HCT116 (cell line): ENCODE data around the gene LIN7A. TPM values are rescaled to one million over a fixed set of nuclear protein-coding genes. Genes with fewer than 3 reads are reported as not detected.

Experiments
- ATAC-seq: fragments of 200-7000 bp; cut with Tn5 transposase; 2 replicates; pipeline ENCODE4 v1.9.1; 2020; ENCODE audit warnings: mild to moderate bottlenecking, moderate library complexity
- BruUV-seq: library from RNA; stranded (reverse); fragments of 400-500 nt; replicated peaks from 2 replicates; lab custom pipeline; 2021; lab: Mats Ljungman, UMichigan
- CTCF ChIA-PET: fragments of 300-600 bp; sonication (Branson Sonifier 250); formaldehyde crosslinking; loops from one replicate; lab custom pipeline; 2021; ENCODE audit warnings: antibody characterized with exemption; lab: Charles Lee
- POLR2A ChIA-PET: fragments of 300-600, 350-600 bp; sonication (Branson Sonifier 250); formaldehyde crosslinking; loops from one replicate; lab custom pipeline; 2021; ENCODE audit warnings: antibody characterized with exemption; lab: Charles Lee
- RAD21 ChIA-PET, 2 experiments: fragments of 300-600 bp; sonication (Branson Sonifier 250); formaldehyde crosslinking; loops; one replicate each; lab custom pipeline; 2023; ENCODE audit warnings: low total read pairs in 2 of 2; ENCODE audit not compliant: uncharacterized antibody in 2 of 2, unreplicated experiment in 2 of 2, low non-redundant PET in 1 of 2; lab: Charles Lee
- DNase-seq: peaks from one replicate; pipeline ENCODE4 v3.0.0-alpha.2; 2010; ENCODE audit warnings: low read depth, low spot score
- H2AFZ ChIP-seq: fragments of 200-600 bp; shearing (Covaris generic), sonication (generic); 2 replicates; pipeline ENCODE4 v1.6.1; 2017; ENCODE audit warnings: low read depth, mixed run types, mixed read lengths, antibody characterized with exemption, low read length; ENCODE audit not compliant: poor library complexity, severe bottlenecking
- H3K27ac ChIP-seq: 2 replicates; pipeline ENCODE4 v1.5.1; 2012; ENCODE audit warnings: low read depth, low read length
- H3K27me3 ChIP-seq: fragments of 200-600 bp; sonication (generic); 2 replicates; pipeline ENCODE4 v1.6.1; 2016; ENCODE audit warnings: mixed run types, low read length, mixed read lengths; ENCODE audit not compliant: insufficient read depth
- H3K36me3 ChIP-seq, 2 experiments: fragments of 200-500 bp in 1 of 2; fragments of 200-600 bp in 1 of 2; sonication (Bioruptor generic) in 1 of 2; sonication (generic) in 1 of 2; 2 replicates each; pipeline versions ENCODE4 v1.5.1 to v1.6.1; 2014 to 2016; ENCODE audit warnings: low read length in 2 of 2, inconsistent platforms in 1 of 2, mixed read lengths in 1 of 2, mixed run types in 1 of 2; ENCODE audit not compliant: insufficient read depth in 2 of 2, control insufficient read depth in 1 of 2
- H3K4me1 ChIP-seq, 2 experiments: fragments of 200-600 bp in 1 of 2; sonication (generic) in 1 of 2; 2 replicates each; pipeline versions ENCODE4 v1.5.1 to v1.6.1; 2012 to 2017; ENCODE audit warnings: low read length in 2 of 2, inconsistent platforms in 1 of 2, mild to moderate bottlenecking in 1 of 2, mixed read lengths in 1 of 2, mixed run types in 1 of 2, moderate library complexity in 1 of 2; ENCODE audit not compliant: insufficient read depth in 2 of 2, control insufficient read depth in 1 of 2
- H3K4me2 ChIP-seq: fragments of 200-600 bp; sonication (generic); 2 replicates; pipeline ENCODE4 v1.6.1; 2017; ENCODE audit warnings: mixed run types, low read length, mixed read lengths
- H3K4me3 ChIP-seq, 2 experiments: fragments of 200-600 bp in 1 of 2; sonication (generic) in 1 of 2; replicated peaks in 1 of 2; 2 replicates each; pipeline ENCODE4 v1.5.1; 2011 to 2016; ENCODE audit warnings: low read length in 2 of 2, control low read depth in 1 of 2, low read depth in 1 of 2, mild to moderate bottlenecking in 1 of 2, mixed read lengths in 1 of 2, mixed run types in 1 of 2
- H3K79me2 ChIP-seq: fragments of 200-600 bp; sonication (generic); 2 replicates; pipeline ENCODE4 v1.6.1; 2017; ENCODE audit warnings: mild to moderate bottlenecking, mixed run types, low read length, moderate library complexity, mixed read lengths; ENCODE audit not compliant: insufficient read depth
- H3K9ac ChIP-seq: fragments of 200-600 bp; sonication (generic); 2 replicates; pipeline ENCODE4 v1.6.1; 2016; ENCODE audit warnings: low read length, mixed read lengths
- H3K9me2 ChIP-seq: fragments of 200-600 bp; sonication (generic), shearing (Covaris generic); 2 replicates; pipeline ENCODE4 v1.6.1; 2017; ENCODE audit warnings: mixed run types, mild to moderate bottlenecking, moderate library complexity; ENCODE audit not compliant: insufficient read depth
- H3K9me3 ChIP-seq, 2 experiments: fragments of 200-500 bp in 1 of 2; fragments of 200-600 bp in 1 of 2; sonication (Bioruptor generic) in 1 of 2; sonication (generic) in 1 of 2; 2 replicates each; pipeline ENCODE4 v1.6.1; 2014 to 2017; ENCODE audit warnings: low read length in 2 of 2, mixed read lengths in 2 of 2, inconsistent platforms in 1 of 2, low read depth in 1 of 2, mild to moderate bottlenecking in 1 of 2, mixed run types in 1 of 2, moderate library complexity in 1 of 2; ENCODE audit not compliant: control insufficient read depth in 1 of 2, insufficient read depth in 1 of 2
- H4K20me1 ChIP-seq: fragments of 200-600 bp; sonication (generic), shearing (Covaris generic); 2 replicates; pipeline ENCODE4 v1.6.1; 2017; ENCODE audit warnings: mixed run types, mild to moderate bottlenecking, moderate library complexity; ENCODE audit not compliant: insufficient read depth
- CBX3 ChIP-seq: IDR thresholded peaks from 2 replicates; pipeline ENCODE4 v1.6.1; 2012; ENCODE audit warnings: low read depth
- CEBPB ChIP-seq: IDR thresholded peaks from 2 replicates; pipeline ENCODE4 v1.6.1; 2012; ENCODE audit warnings: low read depth
- CTCF ChIP-seq, 3 experiments: fragments of 200-600 bp in 1 of 3; sonication (generic) in 1 of 3; IDR thresholded peaks in 2 of 3; conservative IDR thresholded peaks in 1 of 3; 2 replicates each; pipeline ENCODE4 v1.5.1; 2012 to 2017; ENCODE audit warnings: low read depth in 2 of 3, low read length in 2 of 3, antibody characterized with exemption in 1 of 3, borderline replicate concordance in 1 of 3, control low read depth in 1 of 3, mild to moderate bottlenecking in 1 of 3, mixed read lengths in 1 of 3, mixed run types in 1 of 3, moderate library complexity in 1 of 3; ENCODE audit not compliant: insufficient read depth in 1 of 3
- EGR1 ChIP-seq: IDR thresholded peaks from 2 replicates; pipeline ENCODE4 v1.6.1; 2012; ENCODE audit warnings: low read depth
- ELF1 ChIP-seq: IDR thresholded peaks from 2 replicates; pipeline ENCODE4 v1.6.1; 2012; ENCODE audit warnings: low read depth, borderline replicate concordance
- EZH2 ChIP-seq: fragments of 200-600 bp; sonication (generic); IDR thresholded peaks from 2 replicates; pipeline ENCODE4 v1.6.1; 2017; ENCODE audit warnings: antibody characterized with exemption, mixed run types
- EZH2phosphoT487 ChIP-seq: fragments of 200-600 bp; IDR thresholded peaks from 2 replicates; pipeline ENCODE4 v1.6.1; 2018; ENCODE audit warnings: antibody characterized with exemption, borderline replicate concordance
- JUND ChIP-seq: IDR thresholded peaks from 2 replicates; pipeline ENCODE4 v1.6.1; 2012
- MAX ChIP-seq: IDR thresholded peaks from 2 replicates; pipeline ENCODE4 v1.6.1; 2012
- RAD21 ChIP-seq: IDR thresholded peaks from 2 replicates; pipeline ENCODE4 v1.6.1; 2012; ENCODE audit warnings: low read depth, mild to moderate bottlenecking
- REST ChIP-seq: IDR thresholded peaks from 2 replicates; pipeline ENCODE4 v1.6.1; 2012; ENCODE audit warnings: low read depth
- SIN3A ChIP-seq: IDR thresholded peaks from 2 replicates; pipeline ENCODE4 v1.6.1; 2012; ENCODE audit warnings: low read depth
- SP1 ChIP-seq: IDR thresholded peaks from 2 replicates; pipeline ENCODE4 v1.6.1; 2012; ENCODE audit warnings: low read depth
- SRF ChIP-seq: IDR thresholded peaks from 2 replicates; pipeline ENCODE4 v1.6.1; 2012; ENCODE audit warnings: low read depth
- YY1 ChIP-seq: IDR thresholded peaks from 2 replicates; pipeline ENCODE4 v1.6.1; 2011; ENCODE audit warnings: low read length, low read depth, moderate library complexity, mild to moderate bottlenecking; ENCODE audit not compliant: insufficient replicate concordance; ENCODE audit errors: extremely low read depth
- ZBTB33 ChIP-seq: IDR thresholded peaks from 2 replicates; pipeline ENCODE4 v1.6.1; 2011; ENCODE audit warnings: mild to moderate bottlenecking, low read length, moderate library complexity; ENCODE audit not compliant: insufficient replicate concordance; ENCODE audit errors: extremely low read depth
- ZFX ChIP-seq: fragments of 450-650 bp; IDR thresholded peaks from 2 replicates; pipeline ENCODE4 v1.6.1; 2017
- intact Hi-C: fragments of 100-400 bp; cut with micrococcal nuclease; formaldehyde crosslinking; loops from 2 replicates; pipeline ENCODE4 v1.10.0; 2022
- total RNA-seq: library from RNA; stranded (reverse); gene quantifications from one replicate; pipeline ENCODE4 v1.2.1, GENCODE V29; 2021; ENCODE audit not compliant: unreplicated experiment

Gene LIN7A
- total RNA-seq, 1 experiment from 2014 or later, result 1.5 TPM

GRCh38 chr12:80869264-80869663, 68.5 kb downstream of the LIN7A start:
- POLR2A ChIA-PET, result no interaction called here
- H3K27me3 ChIP-seq, result no peaks in the 10 kb centered on the region
- CTCF ChIA-PET, result no interaction called here
- no peaks in the 10 kb centered on the region for H3K4me1 ChIP-seq
- no peaks in the 10 kb centered on the region for H4K20me1 ChIP-seq
- no peak overlapping the region for H3K4me2 ChIP-seq
- ATAC-seq, result no peak
- RAD21 ChIA-PET, result no interaction called here
- no peaks in the 10 kb centered on the region for H3K79me2 ChIP-seq
- H2AFZ ChIP-seq, result no peak overlapping the region
- H3K9ac ChIP-seq, result no peak overlapping the region
- no peaks in the 10 kb centered on the region for H3K9me2 ChIP-seq
- TF ChIP-seq MAX (no peak), EZH2phosphoT487 (no peak), REST (no peak), SP1 (no peak), CEBPB (no peak), YY1 (no peak), RAD21 (no peak), ZBTB33 (no peak), EGR1 (no peak), SIN3A (no peak), SRF (no peak), JUND (no peak), EZH2 (no peak), ZFX (no peak), ELF1 (no peak), CBX3 (no peak), CTCF (IDR thresholded peaks at IDR 0.05 in 2 of 3, conservative IDR thresholded peaks at IDR 0.05 in 1 of 3; ENCODE audit: borderline replicate concordance in 1 of 3, insufficient read depth in 1 of 3, low read depth in 2 of 3, low read length in 2 of 3) (no peak)
- BruUV-seq, result no TSS peak
- H3K27ac ChIP-seq, result no peak overlapping the region
- intact Hi-C loops, result no loop called here
- no peak overlapping the region for H3K4me3 ChIP-seq
- no peaks in the 10 kb centered on the region for H3K9me3 ChIP-seq
- no peaks in the 10 kb centered on the region for H3K36me3 ChIP-seq
- no peak for DNase-seq
